ENCODE results near the gene PRKACB.
"Not testable (repeated sequence)": the region's sequence is repeated elsewhere in the genome, so short reads cannot be mapped to it uniquely, and the experiment has no call there.

Gene PRKACB

DNA sequence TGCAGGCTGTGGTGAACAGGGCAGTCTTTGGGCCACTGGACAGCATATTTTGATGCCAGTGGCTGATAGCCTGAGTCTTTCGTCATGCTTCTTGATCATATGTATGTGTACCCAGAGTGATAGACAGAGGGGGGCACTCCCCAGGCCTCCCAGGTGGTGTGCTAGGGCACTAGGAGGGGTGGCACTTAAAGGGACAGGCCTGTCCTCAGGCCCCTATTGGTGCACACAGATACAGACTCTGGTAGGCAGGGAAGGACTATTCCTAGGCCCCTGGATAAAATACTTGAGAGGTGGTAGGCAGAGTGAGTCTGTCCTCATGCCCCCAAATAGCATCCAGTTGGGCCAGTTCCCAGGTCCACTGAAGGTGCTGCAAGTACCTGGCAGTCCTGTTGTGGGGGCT is 80.8 kb downstream of the PRKACB start:
- in situ Hi-C loops (cut with MboI; ENCODE audit: low sequenced_read_pairs, unreplicated experiment): no loop called here
- TF ChIP-seq, protein P1, sequence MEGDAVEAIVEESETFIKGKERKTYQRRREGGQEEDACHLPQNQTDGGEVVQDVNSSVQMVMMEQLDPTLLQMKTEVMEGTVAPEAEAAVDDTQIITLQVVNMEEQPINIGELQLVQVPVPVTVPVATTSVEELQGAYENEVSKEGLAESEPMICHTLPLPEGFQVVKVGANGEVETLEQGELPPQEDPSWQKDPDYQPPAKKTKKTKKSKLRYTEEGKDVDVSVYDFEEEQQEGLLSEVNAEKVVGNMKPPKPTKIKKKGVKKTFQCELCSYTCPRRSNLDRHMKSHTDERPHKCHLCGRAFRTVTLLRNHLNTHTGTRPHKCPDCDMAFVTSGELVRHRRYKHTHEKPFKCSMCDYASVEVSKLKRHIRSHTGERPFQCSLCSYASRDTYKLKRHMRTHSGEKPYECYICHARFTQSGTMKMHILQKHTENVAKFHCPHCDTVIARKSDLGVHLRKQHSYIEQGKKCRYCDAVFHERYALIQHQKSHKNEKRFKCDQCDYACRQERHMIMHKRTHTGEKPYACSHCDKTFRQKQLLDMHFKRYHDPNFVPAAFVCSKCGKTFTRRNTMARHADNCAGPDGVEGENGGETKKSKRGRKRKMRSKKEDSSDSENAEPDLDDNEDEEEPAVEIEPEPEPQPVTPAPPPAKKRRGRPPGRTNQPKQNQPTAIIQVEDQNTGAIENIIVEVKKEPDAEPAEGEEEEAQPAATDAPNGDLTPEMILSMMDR (IDR thresholded peaks at IDR 0.05; ENCODE audit: borderline replicate concordance, control extremely low read depth, extremely low read depth, insufficient read depth, missing control alignments): no peak
- no peak for DNase-seq (ENCODE audit: low spot score)

GRCh38 chr1:84225646-84226045 is 81.6 kb downstream of the PRKACB start:
- TF ChIP-seq, protein P1 (IDR thresholded peaks at IDR 0.05; ENCODE audit: borderline replicate concordance, control extremely low read depth, extremely low read depth, insufficient read depth, missing control alignments): no peak
- no peak for DNase-seq (ENCODE audit: low spot score)
- in situ Hi-C loops (cut with MboI; ENCODE audit: low sequenced_read_pairs, unreplicated experiment): no loop called here

GRCh38 chr1:84232676-84233075 is 88.6 kb downstream of the PRKACB start:
- DNase-seq (ENCODE audit: low spot score); in situ Hi-C loops (cut with MboI; ENCODE audit: low sequenced_read_pairs, unreplicated experiment): not testable (repeated sequence)

GRCh38 chr1:84236256-84236655 is 92.2 kb downstream of the PRKACB start:
- DNase-seq (ENCODE audit: low spot score): no peak
- in situ Hi-C loops (cut with MboI; ENCODE audit: low sequenced_read_pairs, unreplicated experiment): no loop called here

GRCh38 chr1:84242641-84243040 is 98.6 kb downstream of the PRKACB start:
- TF ChIP-seq, protein P1 (IDR thresholded peaks at IDR 0.05; ENCODE audit: borderline replicate concordance, control extremely low read depth, extremely low read depth, insufficient read depth, missing control alignments): no peak
- in situ Hi-C loops (cut with MboI; ENCODE audit: low sequenced_read_pairs, unreplicated experiment): no loop called here
- DNase-seq (ENCODE audit: low spot score): no peak

More at GRCh38 chr1:84236256-84236655, 92.2 kb downstream of the PRKACB start:
- TF ChIP-seq, protein P1 (IDR thresholded peaks at IDR 0.05; ENCODE audit: borderline replicate concordance, control extremely low read depth, extremely low read depth, insufficient read depth, missing control alignments): no peak

GRCh38 chr1:84245563-84245962 is 101.5 kb downstream of the PRKACB start:
- in situ Hi-C loops (cut with MboI; ENCODE audit: low sequenced_read_pairs, unreplicated experiment): no loop called here
- DNase-seq (ENCODE audit: low spot score): no peak

DNA sequence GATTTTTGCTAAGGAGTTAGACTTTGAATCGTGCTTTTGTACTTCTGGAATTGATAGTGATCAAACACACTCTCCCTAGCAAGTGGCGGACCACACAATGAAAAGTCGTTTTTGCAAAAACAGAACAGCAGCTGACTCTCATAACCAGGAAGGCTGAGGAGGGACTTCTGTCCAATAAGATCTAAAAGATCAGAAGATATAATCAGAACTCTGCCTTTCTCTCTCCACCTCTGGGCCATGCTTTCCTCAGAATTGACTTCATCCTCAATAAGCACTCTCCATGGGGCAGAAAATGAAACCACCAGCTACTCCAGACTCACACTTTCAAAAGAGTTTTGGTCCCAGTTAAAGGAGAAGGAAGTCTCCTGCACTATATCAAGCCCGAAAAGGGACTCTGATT is 102.1 kb downstream of the PRKACB start:
- TF ChIP-seq, protein P1 (IDR thresholded peaks at IDR 0.05; ENCODE audit: borderline replicate concordance, control extremely low read depth, extremely low read depth, insufficient read depth, missing control alignments): no peak
- DNase-seq (ENCODE audit: low spot score): no peak
- in situ Hi-C loops (cut with MboI; ENCODE audit: low sequenced_read_pairs, unreplicated experiment): no loop called here

More at GRCh38 chr1:84245563-84245962, 101.5 kb downstream of the PRKACB start:
- TF ChIP-seq, protein P1 (IDR thresholded peaks at IDR 0.05; ENCODE audit: borderline replicate concordance, control extremely low read depth, extremely low read depth, insufficient read depth, missing control alignments): no peak
